ENCODE results near the gene LPAR1.

DNA sequence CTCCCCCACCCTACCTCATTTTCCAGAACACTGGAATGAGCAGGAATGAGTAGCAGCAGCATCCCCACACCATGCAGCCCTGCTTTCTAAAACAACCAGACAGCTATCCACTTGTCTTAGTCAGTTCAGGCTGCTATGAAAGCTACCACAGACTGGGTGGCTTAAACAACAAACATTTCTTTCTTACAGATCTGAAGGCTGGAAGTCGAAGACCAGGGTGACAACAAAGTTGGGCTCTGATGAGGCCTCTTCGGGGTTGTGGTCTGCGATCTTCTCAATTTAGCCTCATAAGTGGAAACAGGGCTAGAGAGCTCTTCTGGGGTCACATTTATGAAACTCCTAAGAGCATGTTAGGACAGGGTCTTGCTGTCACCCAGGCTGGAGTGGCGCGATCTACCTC, 38.9 kb downstream of the LPAR1 start:
- TF ChIP-seq EZH2 (IDR thresholded peaks at IDR 0.05; ENCODE audit: borderline replicate concordance, insufficient read depth, low read depth, low read length, poor library complexity, severe bottlenecking) (no peak), CTCF (IDR thresholded peaks at IDR 0.05) (no peak)

All from B cell (primary cell).